Kidney (tissue), 14 donors: Measurements from ENCODE around the gene GADD45GIP1. TPM values are rescaled to one million over a fixed set of nuclear protein-coding genes. Genes with fewer than 3 reads are reported as not detected.

Experiments
- DNase-seq, 5 donors: peaks; one replicate each; pipeline ENCODE4 v3.0.0-alpha.2; 2013 to 2020
- FAIRE-seq: peaks from 2 replicates; lab custom pipeline; 2012; peaks lifted over from hg19 to GRCh38; lab: Jason Lieb, UNC
- H3K27ac ChIP-seq, 2 donors: one replicate each; pipeline ENCODE4 v1.7.0; 2013; ENCODE audit warnings: low read depth in 2 of 2, low read length in 2 of 2, inconsistent platforms in 1 of 2
- H3K27me3 ChIP-seq: one replicate; pipeline ENCODE4 v1.7.1; 2013; ENCODE audit warnings: low read length, inconsistent platforms; ENCODE audit not compliant: control insufficient read depth, insufficient read depth
- H3K36me3 ChIP-seq, 3 donors: one replicate each; pipeline versions ENCODE4 v1.7.0 to v1.7.1; 2013; ENCODE audit warnings: low read length in 3 of 3, control low read depth in 1 of 3, inconsistent platforms in 1 of 3; ENCODE audit not compliant: insufficient read depth in 3 of 3, control insufficient read depth in 2 of 3
- H3K4me1 ChIP-seq, 3 donors: one replicate each; pipeline versions ENCODE4 v1.7.0 to v1.7.1; 2013; ENCODE audit warnings: low read length in 3 of 3, inconsistent platforms in 1 of 3, low read depth in 1 of 3; ENCODE audit not compliant: control insufficient read depth in 2 of 3, insufficient read depth in 2 of 3
- H3K4me3 ChIP-seq, 3 donors: one replicate each; pipeline versions ENCODE4 v1.7.0 to v1.8.1; 2013; ENCODE audit warnings: low read length in 3 of 3, control low read depth in 1 of 3, inconsistent platforms in 1 of 3
- H3K9ac ChIP-seq, 3 donors: one replicate each; pipeline versions ENCODE4 v1.7.0 to v1.7.1; 2013; ENCODE audit warnings: low read length in 3 of 3, control low read depth in 1 of 3, inconsistent platforms in 1 of 3
- H3K9me3 ChIP-seq, 3 donors: one replicate each; pipeline versions ENCODE4 v1.7.0 to v1.7.1; 2013; ENCODE audit warnings: low read length in 3 of 3, control low read depth in 1 of 3, inconsistent platforms in 1 of 3; ENCODE audit not compliant: control insufficient read depth in 2 of 3, insufficient read depth in 1 of 3
- CTCF ChIP-seq: IDR thresholded peaks from 3 replicates; pipeline ENCODE4 v1.5.1; 2012; ENCODE audit warnings: mild to moderate bottlenecking, moderate library complexity, borderline replicate concordance; ENCODE audit not compliant: insufficient read depth; ENCODE audit errors: extremely low read depth
- intact Hi-C: fragments of 100-400 bp; cut with DNase I; formaldehyde crosslinking; loops from one replicate; pipeline ENCODE4 v1.11.1; 2022
- polyA plus RNA-seq: library from polyadenylated mRNA; stranded (reverse); fragments of 350-450 nt; fragmentation: Illumina TruSeq; extraction: RNeasy Lipid Tissue Mini Kit (QIAGEN cat#74804); gene quantifications from one replicate; pipeline ENCODE4 v1.2.3, GENCODE V29; 2014; ENCODE audit warnings: low read depth, low replicate concordance; ENCODE audit not compliant: insufficient read depth
- total RNA-seq: library from RNA; stranded (reverse); fragmentation: NEBNext Ultra II Directional; extraction: Animal tissue kit (Norgen Biotek cat#: 25700); gene quantifications from one replicate; pipeline ENCODE4 v1.2.1, GENCODE V29; 2021
- donor health status: control.
- donor health status: control.
- donor health status: control.
- donor health status: control.
- donor health status: control.
- donor health status: DM: yes; HTN: yes; CAD: no.
- donor health status: Normal renal cell carcinoma (clear cell type).

GADD45GIP1 gene
- total and polyA plus RNA-seq, 2 donors from 2014 or later: 18.4 to 71.3 TPM

GRCh38 chr19:13005253-13005652, 48.2 kb upstream of the GADD45GIP1 start:
- no peaks in the 10 kb centered on the region for H3K9me3 ChIP-seq
- no peak overlapping the region for H3K27ac ChIP-seq
- H3K9ac ChIP-seq: no peak overlapping the region
- peaks cover 13% of the 10 kb centered on the region for H3K27me3 ChIP-seq
- TF ChIP-seq CTCF: no peak
- H3K4me1 ChIP-seq: peaks cover 0 to 12% (median 0%) of the 10 kb centered on the region in 3 donors
- DNase-seq (no peak), FAIRE-seq (no peak)
- intact Hi-C loops: no loop called here
- H3K4me3 ChIP-seq: no peak overlapping the region
- no peaks in the 10 kb centered on the region for H3K36me3 ChIP-seq

GRCh38 chr19:13004273-13004672, 47.2 kb upstream of the GADD45GIP1 start:
- DNase-seq: no peak
- Histone ChIP-seq H3K27ac (no peak overlapping the region), H3K9me3 (no peaks in the 10 kb centered on the region), H3K36me3 (no peaks in the 10 kb centered on the region), H3K4me1 (peaks cover 0 to 9% (median 0%) of the 10 kb centered on the region in 3 donors), H3K4me3 (no peak overlapping the region), H3K9ac (no peak overlapping the region), H3K27me3 (peaks cover 8% of the 10 kb centered on the region)
- no peak for FAIRE-seq
- intact Hi-C loops: no loop called here
- no peak for TF ChIP-seq CTCF

DNA sequence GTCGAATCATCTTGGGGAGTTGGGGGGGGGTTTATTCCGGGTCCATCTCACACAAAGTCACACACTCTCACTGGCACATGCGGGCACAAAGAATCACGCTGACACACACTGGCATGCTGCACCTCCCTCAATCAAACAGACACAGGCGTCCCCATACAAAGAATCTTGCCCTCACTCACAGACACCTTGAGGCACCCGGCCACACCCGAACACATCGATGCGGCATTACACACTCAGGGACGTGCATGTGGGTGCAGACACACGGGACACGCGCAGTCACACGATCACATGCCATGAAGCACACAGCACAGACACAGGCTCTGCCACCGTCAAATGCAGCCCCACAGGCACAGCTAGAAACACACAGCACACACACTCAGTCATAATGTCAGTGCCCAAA, 46.1 kb upstream of the GADD45GIP1 start:
- FAIRE-seq (no peak), DNase-seq (no peak)
- intact Hi-C loops: no loop called here
- no peak overlapping the region for H3K9ac ChIP-seq
- no peak overlapping the region for H3K4me3 ChIP-seq
- peaks cover 0 to 3% (median 0%) of the 10 kb centered on the region in 3 donors for H3K36me3 ChIP-seq
- peak overlapping the region in 1 of 2 donors; percentile 1 for H3K27ac ChIP-seq
- no peaks in the 10 kb centered on the region for H3K9me3 ChIP-seq
- H3K4me1 ChIP-seq: peaks cover 0 to 3% (median 0%) of the 10 kb centered on the region in 3 donors
- H3K27me3 ChIP-seq: peaks cover 11% of the 10 kb centered on the region
- TF ChIP-seq CTCF: no peak
